Measurements from ENCODE around the gene AIMP1. TPM values are rescaled to one million over a fixed set of nuclear protein-coding genes. Genes with fewer than 3 reads are reported as not detected.

AIMP1 gene
- total and polyA plus RNA-seq, 8 donors = 13.9 to 437 (median 27.2) TPM

Other genes with a start within 250 kb of the AIMP1 start
- 100 to 1,000 TPM in 1 of 5 donors, 10 to 100 TPM in 4; 26.5 to 140 (median 67.0) TPM for gene TBCK, start 341 bp upstream of the AIMP1 start, total RNA-seq
- 1 to 10 TPM; 3.2 to 8.6 (median 4.5) TPM for gene TBCK, start 341 bp upstream of the AIMP1 start, polyA plus RNA-seq
- gene GIMD1, start 52.2 kb downstream of the AIMP1 start, total RNA-seq = not detected
- not detected for gene GIMD1, start 52.2 kb downstream of the AIMP1 start, polyA plus RNA-seq

Measured in stomach (tissue), 8 donors.